Natural killer cell (primary cell): ENCODE data around the gene SPARC. TPM values are rescaled to one million over a fixed set of nuclear protein-coding genes. Genes with fewer than 3 reads are reported as not detected.
"Not testable (repeated sequence)": the region's sequence is repeated elsewhere in the genome, so short reads cannot be mapped to it uniquely, and the experiment has no call there.

ENCODE experiments used
- ATAC-seq, 3 donors: fragments of 150-1000 bp in 2 of 3; fragments of 200-7000 bp in 1 of 3; cut with Tn5 transposase; 1 replicate in 1 of 3; 2 replicates in 2 of 3; pipeline ENCODE4 v1.10.0; 2021; ENCODE audit warnings: mild to moderate bottlenecking in 2 of 3, moderate library complexity in 2 of 3
- DNase-seq, 2 donors: peaks; one replicate each; pipeline versions ENCODE4 v3.0.0 to v3.0.0-alpha.2; 2013 to 2021; ENCODE audit warnings: mixed read lengths in 1 of 2
- H3K27ac ChIP-seq: one replicate; pipeline ENCODE4 v1.5.1; 2013; ENCODE audit warnings: mild to moderate bottlenecking, low read length
- H3K27me3 ChIP-seq: one replicate; pipeline ENCODE4 v1.6.1; 2013; ENCODE audit warnings: low read length; ENCODE audit not compliant: control insufficient read depth, insufficient read depth
- H3K36me3 ChIP-seq: one replicate; pipeline ENCODE4 v1.6.1; 2013; ENCODE audit warnings: low read length; ENCODE audit not compliant: control insufficient read depth, insufficient read depth
- H3K4me1 ChIP-seq: one replicate; pipeline ENCODE4 v1.6.1; 2013; ENCODE audit warnings: low read length; ENCODE audit not compliant: control insufficient read depth, insufficient read depth
- H3K4me3 ChIP-seq: one replicate; pipeline ENCODE4 v1.5.1; 2013; ENCODE audit warnings: low read length
- H3K9me3 ChIP-seq: one replicate; pipeline ENCODE4 v1.6.1; 2013; ENCODE audit warnings: low read length; ENCODE audit not compliant: control insufficient read depth, insufficient read depth
- H3K27ac Mint-ChIP-seq, 2 donors: one replicate each; pipeline ENCODE4 v1.8.0; 2022; ENCODE audit warnings: mild to moderate bottlenecking in 2 of 2, mixed read lengths in 2 of 2, moderate library complexity in 1 of 2
- H3K27me3 Mint-ChIP-seq, 2 donors: one replicate each; pipeline ENCODE4 v1.8.0; 2022; ENCODE audit warnings: low read depth in 2 of 2, mixed read lengths in 2 of 2
- H3K36me3 Mint-ChIP-seq: one replicate; pipeline ENCODE4 v1.8.0; 2022; ENCODE audit warnings: mixed read lengths
- H3K4me1 Mint-ChIP-seq, 2 donors: one replicate each; pipeline ENCODE4 v1.8.0; 2022; ENCODE audit warnings: mixed read lengths in 2 of 2
- H3K4me3 Mint-ChIP-seq: one replicate; pipeline ENCODE4 v1.8.0; 2022; ENCODE audit warnings: mild to moderate bottlenecking, moderate library complexity, mixed read lengths
- H3K9me3 Mint-ChIP-seq, 2 donors: one replicate each; pipeline ENCODE4 v1.8.0; 2022; ENCODE audit warnings: mixed read lengths in 2 of 2
- WGBS: methylation state at CpG from one replicate; pipeline ENCODE4 v1.1.7; 2013; ENCODE audit warnings: missing lambda C conversion rate; ENCODE audit not compliant: insufficient coverage; 5-methylcytosine and 5-hydroxymethylcytosine counted together
- intact Hi-C: fragments of 100-400 bp; cut with micrococcal nuclease; formaldehyde crosslinking; loops from one replicate; pipeline ENCODE4 v1.14.2; 2022
- total RNA-seq, 4 donors: library from RNA; stranded (reverse); fragments of 120-200 nt in 1 of 4; gene quantifications; one replicate each; pipeline versions ENCODE4 v1.2.3 to v1.2.4, GENCODE V29; 2013 to 2022
- TF ChIP-seq, protein P1 (sequence below): fragments of 200-600 bp; IDR thresholded peaks from one replicate; pipeline ENCODE4 v1.8.0; 2022; ENCODE audit warnings: antibody characterized with exemption

Gene SPARC
- total RNA-seq, 3 donors from 2014 or later (not counting 1 experiment from before 2014, with no cell fraction given), result 3.2 to 48.5 (median 23.4) TPM

DNA sequence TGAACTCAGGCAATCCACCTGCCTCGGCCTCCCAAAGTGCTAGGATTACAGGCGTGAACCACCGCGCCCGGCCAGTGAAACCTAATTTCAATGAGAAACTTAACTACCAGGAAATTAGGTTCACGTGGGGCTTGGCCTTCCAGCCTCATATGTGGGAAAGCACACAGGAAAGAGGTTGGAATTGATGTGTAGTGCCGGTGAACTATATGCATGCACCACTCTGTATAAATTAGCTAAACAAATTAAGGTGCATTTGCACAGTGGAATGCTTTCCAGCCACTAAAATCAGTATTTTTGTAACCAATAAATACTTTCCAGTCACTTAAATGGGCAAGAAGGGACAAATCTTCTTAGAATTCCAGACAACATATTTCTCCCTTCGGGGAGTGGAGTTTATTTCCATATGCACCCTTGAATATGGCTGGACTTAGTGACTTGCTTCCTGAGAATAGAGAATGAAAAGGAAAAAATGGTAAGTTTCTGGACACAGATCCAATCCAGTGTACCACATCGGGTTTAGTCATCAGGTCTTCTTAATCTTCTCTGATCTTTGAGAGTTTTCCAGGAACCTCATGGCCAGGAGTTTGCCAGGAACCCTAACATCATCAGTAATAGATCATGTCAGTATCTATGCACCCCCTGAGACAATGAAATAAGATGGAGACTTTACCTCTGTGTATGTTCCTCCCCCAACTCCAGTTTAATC, 46.8 kb upstream of the SPARC start:
- ATAC-seq, result no peak
- H3K4me3 Mint-ChIP-seq, result no peak overlapping the region
- H3K27me3 ChIP-seq, result no peaks in the 10 kb centered on the region
- H3K4me1 ChIP-seq, result no peaks in the 10 kb centered on the region
- H3K27ac ChIP-seq, result no peak overlapping the region
- peaks cover 4% of the 10 kb centered on the region for H3K36me3 ChIP-seq
- DNase-seq, result no peak
- TF ChIP-seq, protein P1, sequence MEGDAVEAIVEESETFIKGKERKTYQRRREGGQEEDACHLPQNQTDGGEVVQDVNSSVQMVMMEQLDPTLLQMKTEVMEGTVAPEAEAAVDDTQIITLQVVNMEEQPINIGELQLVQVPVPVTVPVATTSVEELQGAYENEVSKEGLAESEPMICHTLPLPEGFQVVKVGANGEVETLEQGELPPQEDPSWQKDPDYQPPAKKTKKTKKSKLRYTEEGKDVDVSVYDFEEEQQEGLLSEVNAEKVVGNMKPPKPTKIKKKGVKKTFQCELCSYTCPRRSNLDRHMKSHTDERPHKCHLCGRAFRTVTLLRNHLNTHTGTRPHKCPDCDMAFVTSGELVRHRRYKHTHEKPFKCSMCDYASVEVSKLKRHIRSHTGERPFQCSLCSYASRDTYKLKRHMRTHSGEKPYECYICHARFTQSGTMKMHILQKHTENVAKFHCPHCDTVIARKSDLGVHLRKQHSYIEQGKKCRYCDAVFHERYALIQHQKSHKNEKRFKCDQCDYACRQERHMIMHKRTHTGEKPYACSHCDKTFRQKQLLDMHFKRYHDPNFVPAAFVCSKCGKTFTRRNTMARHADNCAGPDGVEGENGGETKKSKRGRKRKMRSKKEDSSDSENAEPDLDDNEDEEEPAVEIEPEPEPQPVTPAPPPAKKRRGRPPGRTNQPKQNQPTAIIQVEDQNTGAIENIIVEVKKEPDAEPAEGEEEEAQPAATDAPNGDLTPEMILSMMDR, result no peak
- H3K9me3 Mint-ChIP-seq, result peaks cover 0 to 2% of the 10 kb centered on the region in 2 donors
- 97% methylated on average over 7 of the region's 9 CpGs for WGBS
- H3K27me3 Mint-ChIP-seq, result no peaks in the 10 kb centered on the region
- H3K36me3 Mint-ChIP-seq, result peaks cover 7% of the 10 kb centered on the region
- peaks cover 4% of the 10 kb centered on the region for H3K9me3 ChIP-seq
- intact Hi-C loops, result no loop called here
- H3K4me1 Mint-ChIP-seq, result peaks cover 9 to 10% of the 10 kb centered on the region in 2 donors
- no peak overlapping the region for H3K27ac Mint-ChIP-seq
- no peak overlapping the region for H3K4me3 ChIP-seq

DNA sequence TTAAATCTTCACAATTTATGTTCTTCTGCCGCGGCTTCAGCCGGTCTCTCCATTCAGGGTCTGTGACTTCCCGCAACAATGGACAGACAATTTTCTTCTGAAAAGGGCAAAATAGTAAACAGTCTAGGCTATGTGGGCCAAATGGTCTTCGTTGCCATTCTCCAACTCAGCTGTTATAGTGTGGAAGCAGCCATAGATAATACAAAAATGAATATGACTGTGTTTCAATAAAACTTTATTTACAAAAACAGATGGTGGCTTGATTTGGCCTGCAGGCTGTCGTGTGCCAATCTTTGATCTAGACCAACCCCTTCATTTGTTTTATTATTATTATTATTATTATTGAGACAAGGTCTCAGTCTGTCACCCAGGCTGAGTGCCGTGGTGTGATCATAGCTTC, 43.7 kb upstream of the SPARC start:
- no peak overlapping the region for H3K4me3 Mint-ChIP-seq
- peaks cover 4% of the 10 kb centered on the region for H3K9me3 ChIP-seq
- peaks cover 12% of the 10 kb centered on the region for H3K36me3 Mint-ChIP-seq
- 97% methylated on average over 5 of the region's 7 CpGs for WGBS
- no peaks in the 10 kb centered on the region for H3K27me3 ChIP-seq
- no peaks in the 10 kb centered on the region for H3K4me1 ChIP-seq
- no peak overlapping the region for H3K27ac Mint-ChIP-seq
- peaks cover 0 to 2% of the 10 kb centered on the region in 2 donors for H3K9me3 Mint-ChIP-seq
- H3K4me1 Mint-ChIP-seq, result no peaks in the 10 kb centered on the region
- TF ChIP-seq, protein P1, result no peak
- no peaks in the 10 kb centered on the region for H3K27me3 Mint-ChIP-seq
- intact Hi-C loops, result no loop called here
- ATAC-seq, result no peak
- H3K27ac ChIP-seq, result no peak overlapping the region
- H3K4me3 ChIP-seq, result no peak overlapping the region
- no peak for DNase-seq
- peaks cover 2% of the 10 kb centered on the region for H3K36me3 ChIP-seq

DNA sequence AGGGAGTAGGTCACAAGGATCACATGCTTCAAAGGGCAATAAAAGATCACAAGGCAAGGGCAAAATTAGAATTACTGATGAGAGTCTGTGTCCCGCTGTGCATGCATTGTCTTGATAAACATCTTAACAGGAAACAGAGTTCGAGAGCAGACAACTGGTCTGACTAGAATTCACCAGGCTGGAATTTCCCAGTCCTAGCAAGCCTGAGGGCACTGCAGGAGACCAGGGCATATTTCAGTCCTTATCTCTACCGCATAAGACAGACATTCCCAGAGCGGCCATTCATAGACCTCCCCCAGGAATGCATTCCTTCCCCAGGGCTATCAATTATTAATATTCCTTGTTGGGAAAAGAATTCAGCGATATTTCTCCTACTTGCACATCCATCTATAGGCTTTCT, 42.9 kb upstream of the SPARC start:
- DNase-seq, H3K4me3 Mint-ChIP-seq, intact Hi-C loops, H3K9me3 Mint-ChIP-seq, H3K4me1 Mint-ChIP-seq, H3K36me3 ChIP-seq, H3K27ac Mint-ChIP-seq, H3K27ac ChIP-seq, H3K4me3 ChIP-seq, H3K27me3 Mint-ChIP-seq, ATAC-seq, H3K27me3 ChIP-seq, H3K9me3 ChIP-seq, H3K4me1 ChIP-seq: not testable (repeated sequence)
- WGBS, result 74% methylated on average over 3 of the region's 5 CpGs
- H3K36me3 Mint-ChIP-seq, result peaks cover 12% of the 10 kb centered on the region

DNA sequence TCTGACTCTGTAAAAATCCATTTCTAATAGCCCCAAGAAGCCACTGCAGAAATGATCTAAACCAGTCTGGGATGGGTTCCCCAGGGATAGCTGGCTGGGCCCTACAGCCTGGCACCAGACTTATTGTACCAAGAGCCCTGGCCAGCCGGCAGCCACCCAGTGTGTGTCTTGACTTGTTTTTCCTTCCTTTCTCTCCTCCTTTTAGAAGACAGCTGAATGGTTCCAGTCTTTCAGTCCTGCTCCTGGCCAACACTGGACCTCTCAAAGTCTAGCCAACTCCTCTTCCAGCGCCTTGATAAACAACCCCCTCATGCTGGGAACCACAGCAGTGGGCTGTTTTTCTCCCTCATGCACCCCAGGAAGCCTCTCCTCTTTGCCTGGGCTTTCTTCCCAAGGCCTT, 37.6 kb upstream of the SPARC start:
- Mint-ChIP-seq H3K4me3 (no peak overlapping the region), H3K9me3 (no peaks in the 10 kb centered on the region), H3K27ac (no peak overlapping the region), H3K27me3 (no peaks in the 10 kb centered on the region), H3K4me1 (peaks cover 0 to 5% of the 10 kb centered on the region in 2 donors), H3K36me3 (peaks cover 5% of the 10 kb centered on the region)
- WGBS, result 96% methylated on average over 2 of the region's 2 CpGs
- intact Hi-C loops, result no loop called here
- no peak overlapping the region for H3K27ac ChIP-seq
- TF ChIP-seq, protein P1, result no peak
- no peaks in the 10 kb centered on the region for H3K27me3 ChIP-seq
- H3K4me1 ChIP-seq, result no peaks in the 10 kb centered on the region
- no peaks in the 10 kb centered on the region for H3K9me3 ChIP-seq
- no peaks in the 10 kb centered on the region for H3K36me3 ChIP-seq
- no peak overlapping the region for H3K4me3 ChIP-seq
- no peak for ATAC-seq
- no peak for DNase-seq
